ENCODE measurements around the gene C4orf50.

C4orf50 gene

GRCh38 chr4:6050551-6050950 lies 32.3 kb upstream of the C4orf50 start:
- no peaks in the 10 kb centered on the region for H3K9me2 ChIP-seq (replicated peaks; ENCODE audit: low read depth, low read length)
- H3F3A ChIP-seq (ENCODE audit: low read depth), result no peaks in the 10 kb centered on the region
- no peak overlapping the region for H3K9ac ChIP-seq (ENCODE audit: low read depth, low read length, poor library complexity, severe bottlenecking)
- H3K4me1 ChIP-seq (ENCODE audit: insufficient read depth, low read length, poor library complexity, severe bottlenecking), result no peaks in the 10 kb centered on the region
- no peaks in the 10 kb centered on the region for H3K27me3 ChIP-seq (ENCODE audit: insufficient read depth, low read length, poor library complexity, severe bottlenecking)
- no peaks in the 10 kb centered on the region for H4K20me1 ChIP-seq (ENCODE audit: insufficient read depth, low read length, poor library complexity, severe bottlenecking)
- no peak overlapping the region for H3K4me3 ChIP-seq (ENCODE audit: low read length, poor library complexity, severe bottlenecking)
- no peaks in the 10 kb centered on the region for H3K36me3 ChIP-seq (ENCODE audit: insufficient read depth, low read length)
- H3K4me2 ChIP-seq (ENCODE audit: low read depth, low read length, poor library complexity, severe bottlenecking), result no peak overlapping the region
- TF ChIP-seq CTCF (conservative IDR thresholded peaks at IDR 0.05; ENCODE audit: low read length) (no peak), EZH2phosphoT487 (IDR thresholded peaks at IDR 0.05; ENCODE audit: borderline replicate concordance) (no peak)
- no peaks in the 10 kb centered on the region for H3K79me2 ChIP-seq (ENCODE audit: insufficient read depth, low read length)
- no peaks in the 10 kb centered on the region for H3K9me3 ChIP-seq (ENCODE audit: insufficient read depth, low read depth, low read length)
- no peak overlapping the region for H2AFZ ChIP-seq (ENCODE audit: low read length)

GRCh38 chr4:6049985-6050384 lies 31.8 kb upstream of the C4orf50 start:
- H3K27me3 ChIP-seq (ENCODE audit: insufficient read depth, low read length, poor library complexity, severe bottlenecking), result no peaks in the 10 kb centered on the region
- no peaks in the 10 kb centered on the region for H3K4me1 ChIP-seq (ENCODE audit: insufficient read depth, low read length, poor library complexity, severe bottlenecking)
- no peaks in the 10 kb centered on the region for H3K9me3 ChIP-seq (ENCODE audit: insufficient read depth, low read depth, low read length)
- H4K20me1 ChIP-seq (ENCODE audit: insufficient read depth, low read length, poor library complexity, severe bottlenecking), result no peaks in the 10 kb centered on the region
- H3K4me2 ChIP-seq (ENCODE audit: low read depth, low read length, poor library complexity, severe bottlenecking), result no peak overlapping the region
- H2AFZ ChIP-seq (ENCODE audit: low read length), result no peak overlapping the region
- no peaks in the 10 kb centered on the region for H3K36me3 ChIP-seq (ENCODE audit: insufficient read depth, low read length)
- no peak for TF ChIP-seq EZH2phosphoT487 (IDR thresholded peaks at IDR 0.05; ENCODE audit: borderline replicate concordance)
- TF ChIP-seq CTCF (conservative IDR thresholded peaks at IDR 0.05; ENCODE audit: low read length), result no peak
- H3K9ac ChIP-seq (ENCODE audit: low read depth, low read length, poor library complexity, severe bottlenecking), result no peak overlapping the region
- H3K79me2 ChIP-seq (ENCODE audit: insufficient read depth, low read length), result no peaks in the 10 kb centered on the region
- H3K9me2 ChIP-seq (replicated peaks; ENCODE audit: low read depth, low read length), result no peaks in the 10 kb centered on the region
- H3F3A ChIP-seq (ENCODE audit: low read depth), result no peaks in the 10 kb centered on the region
- H3K4me3 ChIP-seq (ENCODE audit: low read length, poor library complexity, severe bottlenecking), result no peak overlapping the region

GRCh38 chr4:6049278-6049677 lies 31.0 kb upstream of the C4orf50 start:
- no peak overlapping the region for H3K9ac ChIP-seq (ENCODE audit: low read depth, low read length, poor library complexity, severe bottlenecking)
- H3K36me3 ChIP-seq (ENCODE audit: insufficient read depth, low read length), result no peaks in the 10 kb centered on the region
- no peaks in the 10 kb centered on the region for H3K27me3 ChIP-seq (ENCODE audit: insufficient read depth, low read length, poor library complexity, severe bottlenecking)
- H3K79me2 ChIP-seq (ENCODE audit: insufficient read depth, low read length), result no peaks in the 10 kb centered on the region
- no peaks in the 10 kb centered on the region for H3K9me3 ChIP-seq (ENCODE audit: insufficient read depth, low read depth, low read length)
- no peak overlapping the region for H2AFZ ChIP-seq (ENCODE audit: low read length)
- H3F3A ChIP-seq (ENCODE audit: low read depth), result no peaks in the 10 kb centered on the region
- H3K9me2 ChIP-seq (replicated peaks; ENCODE audit: low read depth, low read length), result no peaks in the 10 kb centered on the region
- H3K4me1 ChIP-seq (ENCODE audit: insufficient read depth, low read length, poor library complexity, severe bottlenecking), result no peaks in the 10 kb centered on the region
- H3K4me2 ChIP-seq (ENCODE audit: low read depth, low read length, poor library complexity, severe bottlenecking), result no peak overlapping the region
- H3K4me3 ChIP-seq (ENCODE audit: low read length, poor library complexity, severe bottlenecking), result no peak overlapping the region
- TF ChIP-seq EZH2phosphoT487 (IDR thresholded peaks at IDR 0.05; ENCODE audit: borderline replicate concordance) (no peak), CTCF (conservative IDR thresholded peaks at IDR 0.05; ENCODE audit: low read length) (no peak)
- no peaks in the 10 kb centered on the region for H4K20me1 ChIP-seq (ENCODE audit: insufficient read depth, low read length, poor library complexity, severe bottlenecking)

Data from Loucy (cell line).